K562 (cell line): ENCODE measurements around the gene UBL5. TPM values are rescaled to one million over a fixed set of nuclear protein-coding genes. Genes with fewer than 3 reads are reported as not detected.

Experiments
- ARID3A ChIP-seq: IDR thresholded peaks from 2 replicates; pipeline ENCODE4 v1.6.1; 2012; ENCODE audit warnings: low read depth, low read length, improper control_type of control experiment, borderline replicate concordance
- BMI1 ChIP-seq: fragments of 150-350 bp; IDR thresholded peaks from 2 replicates; pipeline ENCODE4 v1.6.1; 2014; ENCODE audit warnings: low read length
- E2F5 ChIP-seq: sonication (generic); formaldehyde crosslinking; IDR thresholded peaks from 2 replicates; pipeline ENCODE4 v1.8.0; 2022; ENCODE audit warnings: mild to moderate bottlenecking, missing genetic modification reagents
- KAT8 ChIP-seq: fragments of 450-650 bp; IDR thresholded peaks from 2 replicates; pipeline ENCODE4 v1.6.1; 2016; ENCODE audit warnings: low read depth, mild to moderate bottlenecking
- NFE2L1 ChIP-seq: fragments of 450-650 bp; IDR thresholded peaks from 2 replicates; pipeline ENCODE4 v1.6.1; 2016; ENCODE audit warnings: missing genetic modification characterization, low read depth, mild to moderate bottlenecking, missing compliant biosample characterization, moderate library complexity, borderline replicate concordance
- RAD21 ChIP-seq, 2 experiments: fragments of 250-450 bp in 1 of 2; fragments of 450-650 bp in 1 of 2; sonication (Bioruptor Pico) in 1 of 2; formaldehyde crosslinking in 1 of 2; IDR thresholded peaks in 1 of 2; conservative IDR thresholded peaks in 1 of 2; 2 replicates each; pipeline versions ENCODE4 v1.4.0 to v1.8.0; 2020 to 2022; ENCODE audit warnings: mild to moderate bottlenecking in 2 of 2, moderate library complexity in 1 of 2
- VEZF1 ChIP-seq: fragments of 200-800 bp; sonication (Bioruptor generic); IDR thresholded peaks from 2 replicates; pipeline ENCODE4 v1.6.1; 2017; ENCODE audit warnings: missing genetic modification characterization, missing compliant biosample characterization
- ZBTB12 ChIP-seq: fragments of 250-450 bp; sonication (Bioruptor Pico); IDR thresholded peaks from 2 replicates; pipeline ENCODE4 v1.4.0; 2020
- ZNF277 ChIP-seq: fragments of 250-450 bp; sonication (Bioruptor Pico); IDR thresholded peaks from 2 replicates; pipeline ENCODE4 v1.8.0; 2022; ENCODE audit warnings: inconsistent platforms, mild to moderate bottlenecking, moderate library complexity, borderline replicate concordance
- ZNF407 ChIP-seq: fragments of 450-650 bp; IDR thresholded peaks from 2 replicates; pipeline ENCODE4 v1.6.1; 2016; ENCODE audit warnings: low read depth
- ZZZ3 ChIP-seq: fragments of 450-650 bp; IDR thresholded peaks from 2 replicates; pipeline ENCODE4 v1.6.1; 2016; ENCODE audit warnings: antibody characterized with exemption, mild to moderate bottlenecking, moderate library complexity
- polyA plus RNA-seq, 8 experiments: library from polyadenylated mRNA; depleted of rRNA in 4 of 8; stranded (reverse) in 5 of 8; unstranded in 3 of 8; fragments of >200 nt; fragmentation: Nextera tagmentation in 2 of 8; fragmentation: Illumina TruSeq in 1 of 8; extraction: Ambion mirVana in 2 of 8; extraction: Trizol in 1 of 8; gene quantifications; 2 replicates each; pipeline versions ENCODE4 v1.2.1 to v1.2.3, GENCODE V29; 2011 to 2014; ENCODE audit warnings: inconsistent platforms in 1 of 8, missing spikeins in 1 of 8
- total RNA-seq, 7 experiments: library from RNA; depleted of rRNA in 6 of 7; stranded (reverse); fragments of >200 nt in 6 of 7; fragmentation: Illumina TruSeq in 2 of 7; extraction: Trizol in 2 of 7; gene quantifications; 2 replicates each; pipeline versions ENCODE4 v1.2.1 to v1.2.3, GENCODE V29; 2011 to 2021; ENCODE audit warnings: low replicate concordance in 1 of 7

The UBL5 gene
- total and polyA plus RNA-seq, 9 of the 15 experiments (the other 6 are each of a cell fraction or from before 2014, with no cell fraction given), result 410 to 1,266 (median 613) TPM

- TF ChIP-seq RAD21 (CRISPR knock-in tag; conservative IDR thresholded peaks at IDR 0.05 in 1 of 2, IDR thresholded peaks at IDR 0.05 in 1 of 2) (peak; percentile 92 to 98), ZBTB12 (CRISPR knock-in tag) (no peak), ZNF277 (CRISPR knock-in tag) (no peak), VEZF1 (no peak), E2F5 (CRISPR knock-in tag) (no peak), ZNF407 (no peak), ZZZ3 (no peak), KAT8 (no peak), BMI1 (peak; percentile 76), ARID3A (peak; percentile 98), NFE2L1 (no peak)
Measured at GRCh38 chr19:9796113-9796773, 31.5 kb upstream of the UBL5 start (continued).
